Measurements from ENCODE around the gene EIF3I.
A peak's percentile ranks its signal among the peaks of the same experiment; 100 is the strongest.

EIF3I gene

GRCh38 chr1:32180186-32181060 lies 41.8 kb upstream of the EIF3I start:
- TF ChIP-seq CTCF (IDR thresholded peaks at IDR 0.05) = no peak
- peak overlapping the region; percentile 94 for H3K4me3 Mint-ChIP-seq
- H3K36me3 Mint-ChIP-seq (ENCODE audit: low read depth) = peaks cover 54% of the 10 kb centered on the region
- H3K9me3 Mint-ChIP-seq = no peaks in the 10 kb centered on the region
- H3K4me1 Mint-ChIP-seq = peaks cover 31% of the 10 kb centered on the region
- H3K27ac Mint-ChIP-seq = peak overlapping the region; percentile 99
- H3K27me3 Mint-ChIP-seq (ENCODE audit: low read depth, poor library complexity) = no peaks in the 10 kb centered on the region
- peak; percentile 56 for DNase-seq

GRCh38 chr1:32181065-32181464 lies 41.1 kb upstream of the EIF3I start:
- Mint-ChIP-seq H3K9me3 (no peaks in the 10 kb centered on the region), H3K27me3 (ENCODE audit: low read depth, poor library complexity) (no peaks in the 10 kb centered on the region), H3K27ac (peak overlapping the region; percentile 77), H3K36me3 (ENCODE audit: low read depth) (peaks cover 57% of the 10 kb centered on the region), H3K4me3 (peak overlapping the region; percentile 94), H3K4me1 (peaks cover 31% of the 10 kb centered on the region)
- no peak for DNase-seq
- no peak for TF ChIP-seq CTCF (IDR thresholded peaks at IDR 0.05)

GRCh38 chr1:32181563-32181962 lies 40.6 kb upstream of the EIF3I start:
- H3K4me1 Mint-ChIP-seq = peaks cover 36% of the 10 kb centered on the region
- TF ChIP-seq CTCF (IDR thresholded peaks at IDR 0.05) = no peak
- peak overlapping the region; percentile 77 for H3K27ac Mint-ChIP-seq
- peak overlapping the region; percentile 94 for H3K4me3 Mint-ChIP-seq
- H3K27me3 Mint-ChIP-seq (ENCODE audit: low read depth, poor library complexity) = no peaks in the 10 kb centered on the region
- no peaks in the 10 kb centered on the region for H3K9me3 Mint-ChIP-seq
- no peak for DNase-seq
- H3K36me3 Mint-ChIP-seq (ENCODE audit: low read depth) = peaks cover 58% of the 10 kb centered on the region

DNA sequence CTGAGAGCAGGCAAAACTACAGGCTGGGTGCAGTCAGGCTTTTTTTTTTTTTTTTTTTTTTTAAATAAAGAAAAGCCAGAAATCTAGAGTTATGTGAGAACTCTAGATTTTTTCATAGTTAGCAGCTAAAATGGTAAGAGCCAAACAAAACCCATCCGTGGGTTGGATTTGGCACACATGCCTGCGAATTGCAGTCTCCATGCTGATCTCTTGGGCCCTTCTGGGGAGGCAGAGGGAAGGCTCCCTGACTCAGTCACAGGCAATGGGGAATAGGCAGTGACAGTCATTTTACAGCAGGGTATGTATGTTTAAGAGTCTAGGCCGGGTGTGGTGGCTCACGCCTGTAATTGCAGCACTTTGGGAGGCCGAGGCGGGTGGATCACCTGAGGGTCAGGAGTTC lies 40.1 kb upstream of the EIF3I start:
- no peak overlapping the region for H3K27ac Mint-ChIP-seq
- TF ChIP-seq CTCF (IDR thresholded peaks at IDR 0.05) = no peak
- peak overlapping the region; percentile 5 for H3K4me3 Mint-ChIP-seq
- H3K36me3 Mint-ChIP-seq (ENCODE audit: low read depth) = peaks cover 56% of the 10 kb centered on the region
- DNase-seq = no peak
- peaks cover 36% of the 10 kb centered on the region for H3K4me1 Mint-ChIP-seq
- no peaks in the 10 kb centered on the region for H3K27me3 Mint-ChIP-seq (ENCODE audit: low read depth, poor library complexity)
- H3K9me3 Mint-ChIP-seq = no peaks in the 10 kb centered on the region

- no peak for TF ChIP-seq CTCF (IDR thresholded peaks at IDR 0.05)
- Mint-ChIP-seq H3K27ac (no peak overlapping the region), H3K27me3 (ENCODE audit: low read depth, poor library complexity) (peaks cover 2% of the 10 kb centered on the region), H3K4me3 (no peak overlapping the region), H3K9me3 (no peaks in the 10 kb centered on the region), H3K36me3 (ENCODE audit: low read depth) (peaks cover 77% of the 10 kb centered on the region), H3K4me1 (peaks cover 30% of the 10 kb centered on the region)
- DNase-seq = no peak
Measured at GRCh38 chr1:32184650-32185049, 37.6 kb upstream of the EIF3I start.

DNA sequence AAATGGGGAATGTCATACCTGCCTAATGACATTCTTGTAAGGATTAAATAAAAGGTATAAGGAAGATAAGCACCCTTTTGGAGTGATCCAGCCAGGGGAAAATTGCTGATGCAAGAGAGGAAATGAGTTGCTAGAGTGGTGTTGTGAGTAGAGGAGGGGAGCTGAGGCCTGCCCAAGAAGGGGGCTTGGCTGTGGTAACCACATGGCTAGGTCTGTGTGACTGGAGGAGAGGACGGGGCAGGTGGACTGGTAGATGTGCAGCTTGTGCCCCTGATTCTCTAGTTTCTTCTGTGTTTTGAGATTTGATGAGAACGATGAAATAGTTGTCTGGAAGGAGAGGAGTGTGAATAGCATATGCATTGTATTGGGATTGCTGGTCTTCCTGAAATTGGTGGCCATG lies 36.1 kb upstream of the EIF3I start:
- Mint-ChIP-seq H3K4me3 (no peak overlapping the region), H3K36me3 (ENCODE audit: low read depth) (peaks cover 74% of the 10 kb centered on the region), H3K27ac (peak overlapping the region; percentile 11), H3K9me3 (no peaks in the 10 kb centered on the region), H3K27me3 (ENCODE audit: low read depth, poor library complexity) (peaks cover 3% of the 10 kb centered on the region), H3K4me1 (peaks cover 18% of the 10 kb centered on the region)
- no peak for DNase-seq
- no peak for TF ChIP-seq CTCF (IDR thresholded peaks at IDR 0.05)

Data from nephron progenitor cell (in vitro differentiated cells).